Muscle of leg (tissue), 16 donors: Measurements from ENCODE around the gene IGFL4. TPM values are rescaled to one million over a fixed set of nuclear protein-coding genes. Genes with fewer than 3 reads are reported as not detected.

Experiments
- DNase-seq: peaks from one replicate; pipeline ENCODE4 v3.0.0; 2013
- H3K27ac ChIP-seq: one replicate; pipeline ENCODE4 v1.5.1; 2013; ENCODE audit warnings: mild to moderate bottlenecking, low read length, control low read depth
- H3K27me3 ChIP-seq: one replicate; pipeline ENCODE4 v1.6.1; 2013; ENCODE audit warnings: low read length; ENCODE audit not compliant: control insufficient read depth, insufficient read depth
- H3K36me3 ChIP-seq: one replicate; pipeline ENCODE4 v1.6.1; 2013; ENCODE audit warnings: low read length; ENCODE audit not compliant: control insufficient read depth, insufficient read depth
- H3K4me1 ChIP-seq: one replicate; pipeline ENCODE4 v1.6.1; 2013; ENCODE audit warnings: low read length; ENCODE audit not compliant: control insufficient read depth, insufficient read depth
- H3K4me3 ChIP-seq: one replicate; pipeline ENCODE4 v1.5.1; 2013; ENCODE audit warnings: low read length, control low read depth
- H3K9me3 ChIP-seq: replicated peaks from 2 replicates; pipeline ENCODE4 v1.6.1; 2013; ENCODE audit warnings: low read depth, low read length; ENCODE audit not compliant: control insufficient read depth
- WGBS: methylation state at CpG from one replicate; pipeline ENCODE4 v1.1.5; 2013; ENCODE audit warnings: missing lambda C conversion rate; ENCODE audit not compliant: insufficient coverage; 5-methylcytosine and 5-hydroxymethylcytosine counted together
- long read RNA-seq, 11 donors: transcript quantifications; one replicate each; lab custom pipeline, GENCODE V29; 2026
- polyA plus RNA-seq, 8 donors: library from polyadenylated mRNA; unstranded; fragments of 120-200 nt; gene quantifications; one replicate each; pipeline versions ENCODE4 v1.2.1 to v1.2.3, GENCODE V29; 2013; ENCODE audit warnings: inconsistent platforms in 1 of 8, low replicate concordance in 1 of 8; ENCODE audit not compliant: insufficient read length in 8 of 8, insufficient read depth in 1 of 8
- total RNA-seq: library from RNA; stranded (reverse); fragments of 120-200 nt; gene quantifications from one replicate; pipeline ENCODE4 v1.2.4, GENCODE V29; 2013

The IGFL4 gene
- total RNA-seq: 1.9 TPM
- polyA plus RNA-seq: 10 to 100 TPM in 1 of 8 donors, 1 to 10 TPM in 7; 1.2 to 11.3 (median 2.9) TPM
- long read RNA-seq, donor 1: 0 reads
- long read RNA-seq, donor 2: 0 reads
- long read RNA-seq, donor 3, partial matches to known transcripts: 0 of 1 reads
- long read RNA-seq, donor 3, other reads (novel, unspliced or antisense): 0 of 1 reads
- long read RNA-seq, donor 4: 0 reads
- long read RNA-seq, donor 5, partial matches to known transcripts: 0 of 1 reads
- long read RNA-seq, donor 5, other reads (novel, unspliced or antisense): 0 of 1 reads
- long read RNA-seq, donor 6, partial matches to known transcripts: 0 of 3 reads
- long read RNA-seq, donor 6, other reads (novel, unspliced or antisense): 0 of 3 reads
- long read RNA-seq, donor 7, partial matches to known transcripts: 0 of 1 reads
- long read RNA-seq, donor 7, other reads (novel, unspliced or antisense): 0 of 1 reads
- long read RNA-seq, donor 8, partial matches to known transcripts: 0 of 1 reads
- long read RNA-seq, donor 8, other reads (novel, unspliced or antisense): 0 of 1 reads
- long read RNA-seq, donor 9: 0 reads
- long read RNA-seq, donor 10, partial matches to known transcripts: 0 of 1 reads
- long read RNA-seq, donor 10, other reads (novel, unspliced or antisense): 0 of 1 reads
- long read RNA-seq, donor 11: 0 reads

DNA sequence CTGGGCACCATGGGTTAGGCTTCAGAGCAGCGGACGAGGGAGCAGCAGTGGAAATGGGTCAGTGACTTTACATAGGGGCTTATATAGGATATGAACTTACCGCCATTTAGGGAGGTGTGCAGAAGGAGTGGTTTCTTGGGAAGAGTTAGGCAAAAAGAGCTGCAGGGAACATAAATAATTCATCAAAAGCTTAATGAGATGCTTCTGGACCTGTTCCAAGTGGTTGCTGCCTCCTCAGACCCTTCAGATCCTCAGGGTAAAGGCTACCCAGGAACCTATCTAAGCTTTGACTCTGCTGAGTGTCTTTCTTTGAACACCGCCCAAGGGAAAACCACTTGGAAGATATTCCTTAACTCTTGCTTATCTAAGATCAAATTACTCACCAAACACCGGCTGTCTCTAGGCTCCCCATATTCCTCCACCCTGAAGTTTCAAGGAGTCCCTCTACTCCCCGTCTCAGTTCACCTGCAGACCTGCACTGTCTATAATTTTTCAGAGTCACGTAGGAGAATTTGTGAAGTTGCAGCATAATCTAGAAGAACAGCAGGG, at the start of gene IGFL4:
TSS of gene IGFL4 (minus strand) at position 51 of the 549 bp plus-strand sequence. CDS start at position 11, 40 bp downstream.
- H3K4me3 ChIP-seq: no peak within 1 kb of the TSS
- peaks cover 27% of the 10 kb centered on the region for H3K4me1 ChIP-seq
- peaks cover 3% of the 10 kb centered on the region for H3K27me3 ChIP-seq
- H3K9me3 ChIP-seq: no peaks in the 10 kb centered on the region
- H3K27ac ChIP-seq: peak within 1 kb of the TSS; percentile 1
- no peak for DNase-seq
- WGBS: 54% methylated on average over 5 of the region's 7 CpGs
- no peaks in the 10 kb centered on the region for H3K36me3 ChIP-seq

DNA sequence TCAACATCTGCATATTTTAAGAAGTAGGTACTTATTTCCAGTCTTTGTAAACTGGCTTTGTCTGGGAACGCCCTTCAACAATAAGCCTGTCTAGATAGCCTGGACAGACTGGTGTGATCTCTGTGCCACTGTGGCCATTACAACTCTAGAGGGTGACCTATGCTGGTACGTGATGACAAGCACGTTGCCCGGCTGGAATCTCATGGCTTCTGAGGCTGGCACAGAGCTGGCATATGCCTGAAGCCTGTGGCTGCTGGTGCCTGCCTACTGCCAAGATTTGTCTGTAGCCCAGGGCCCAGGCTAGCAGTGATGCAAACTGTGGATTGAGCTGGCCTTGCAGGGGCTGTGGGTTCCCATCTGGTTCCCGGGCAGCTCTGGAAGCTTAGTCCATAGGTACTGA, 49.6 kb upstream of the IGFL4 start:
- WGBS: 81% methylated on average over 5 of the region's 5 CpGs
- H3K4me1 ChIP-seq: no peaks in the 10 kb centered on the region
- H3K4me3 ChIP-seq: no peak overlapping the region
- peaks cover 2% of the 10 kb centered on the region for H3K9me3 ChIP-seq
- H3K36me3 ChIP-seq: no peaks in the 10 kb centered on the region
- DNase-seq: no peak
- H3K27ac ChIP-seq: no peak overlapping the region
- peaks cover 7% of the 10 kb centered on the region for H3K27me3 ChIP-seq

DNA sequence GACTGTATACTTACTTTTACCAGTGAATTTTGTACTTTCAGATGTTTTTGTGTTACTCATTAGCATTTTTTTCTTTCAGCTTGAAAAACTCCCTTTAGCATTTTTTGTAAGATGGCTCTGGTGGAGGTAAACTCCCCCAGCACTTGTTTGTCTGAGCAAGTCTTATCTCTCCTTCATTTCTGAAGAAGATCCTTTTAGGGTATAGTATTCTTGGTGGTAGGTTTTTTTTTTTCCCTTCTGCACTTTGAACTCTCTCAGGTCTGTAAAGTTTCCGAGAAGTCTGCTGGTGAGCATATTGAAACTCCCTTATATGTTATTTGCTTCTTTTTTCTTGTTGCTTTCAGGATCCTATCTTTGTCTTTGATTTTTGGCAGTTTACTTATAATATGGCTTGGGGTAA, 48.6 kb upstream of the IGFL4 start:
- H3K36me3 ChIP-seq: no peaks in the 10 kb centered on the region
- H3K27me3 ChIP-seq: peaks cover 7% of the 10 kb centered on the region
- no CpG with 5 or more reads among the region's 1 CpG for WGBS
- no peaks in the 10 kb centered on the region for H3K4me1 ChIP-seq
- H3K27ac ChIP-seq: no peak overlapping the region
- no peak for DNase-seq
- no peak overlapping the region for H3K4me3 ChIP-seq
- peaks cover 2% of the 10 kb centered on the region for H3K9me3 ChIP-seq

DNA sequence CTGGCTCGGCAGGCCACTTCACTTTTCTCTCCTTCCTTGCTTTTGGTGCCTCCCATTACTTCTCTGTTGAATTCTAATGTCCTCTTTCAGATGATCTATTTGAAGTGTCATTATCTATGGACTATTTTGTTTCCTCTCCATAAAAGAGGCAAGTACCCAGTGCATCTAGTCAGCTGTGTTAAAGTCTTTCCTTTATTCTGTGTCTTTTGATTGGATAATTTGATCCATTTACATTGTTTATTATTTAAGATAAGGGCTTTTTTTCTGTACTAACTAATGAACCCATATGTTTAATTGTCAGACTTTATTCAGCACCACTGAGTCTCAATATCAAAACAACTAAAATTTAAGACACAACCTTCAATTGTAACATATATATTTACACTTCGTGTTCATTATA, 47.3 kb upstream of the IGFL4 start:
- H3K27me3 ChIP-seq: peaks cover 7% of the 10 kb centered on the region
- H3K4me1 ChIP-seq: no peaks in the 10 kb centered on the region
- no peak overlapping the region for H3K27ac ChIP-seq
- no CpG with 5 or more reads among the region's 2 CpGs for WGBS
- no peaks in the 10 kb centered on the region for H3K36me3 ChIP-seq
- H3K9me3 ChIP-seq: peaks cover 2% of the 10 kb centered on the region
- DNase-seq: no peak
- no peak overlapping the region for H3K4me3 ChIP-seq

DNA sequence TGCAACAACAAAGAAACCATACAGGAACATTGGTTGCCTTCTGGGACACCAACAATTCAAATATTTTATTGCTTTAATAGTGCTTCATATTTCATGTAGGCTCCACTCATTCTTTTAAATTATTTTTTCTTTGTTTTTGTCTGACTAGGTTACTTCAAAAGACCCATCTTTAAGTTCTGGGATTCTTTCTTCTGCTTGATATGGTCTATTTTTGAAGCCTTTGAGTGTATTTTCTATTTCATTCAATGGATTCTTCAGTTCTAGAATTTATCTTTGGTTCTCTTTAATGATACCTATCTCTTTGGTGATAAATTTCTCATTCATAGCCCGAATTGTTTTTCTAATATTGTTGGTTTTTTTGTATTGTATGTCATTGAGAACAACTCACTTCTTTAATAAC, 45.1 kb upstream of the IGFL4 start:
- DNase-seq: no peak
- no peak overlapping the region for H3K4me3 ChIP-seq
- H3K4me1 ChIP-seq: no peaks in the 10 kb centered on the region
- no peak overlapping the region for H3K27ac ChIP-seq
- H3K9me3 ChIP-seq: peaks cover 2% of the 10 kb centered on the region
- no peaks in the 10 kb centered on the region for H3K36me3 ChIP-seq
- H3K27me3 ChIP-seq: peaks cover 5% of the 10 kb centered on the region
- WGBS: no CpG with 5 or more reads among the region's 1 CpG

DNA sequence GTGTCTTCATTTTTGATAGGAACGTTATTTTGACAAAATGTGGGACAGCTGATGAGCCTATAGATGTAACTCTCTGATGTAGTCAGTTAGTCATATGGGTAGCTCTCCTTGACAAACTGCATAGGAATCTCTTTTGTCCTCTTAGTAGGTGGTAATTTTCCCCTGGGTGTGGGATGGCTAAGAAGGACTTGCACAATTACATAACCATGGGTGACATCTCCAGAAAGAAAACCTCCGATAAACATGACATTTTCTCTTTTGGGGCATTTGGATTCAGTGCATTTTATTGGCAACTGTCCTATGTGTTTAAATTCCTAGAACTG, 41.9 kb upstream of the IGFL4 start:
- Histone ChIP-seq H3K4me3 (no peak overlapping the region), H3K4me1 (no peaks in the 10 kb centered on the region), H3K9me3 (peaks cover 8% of the 10 kb centered on the region), H3K36me3 (no peaks in the 10 kb centered on the region), H3K27me3 (peaks cover 19% of the 10 kb centered on the region), H3K27ac (no peak overlapping the region)
- DNase-seq: no peak
- 63% methylated on average over 1 of the region's 2 CpGs for WGBS

DNA sequence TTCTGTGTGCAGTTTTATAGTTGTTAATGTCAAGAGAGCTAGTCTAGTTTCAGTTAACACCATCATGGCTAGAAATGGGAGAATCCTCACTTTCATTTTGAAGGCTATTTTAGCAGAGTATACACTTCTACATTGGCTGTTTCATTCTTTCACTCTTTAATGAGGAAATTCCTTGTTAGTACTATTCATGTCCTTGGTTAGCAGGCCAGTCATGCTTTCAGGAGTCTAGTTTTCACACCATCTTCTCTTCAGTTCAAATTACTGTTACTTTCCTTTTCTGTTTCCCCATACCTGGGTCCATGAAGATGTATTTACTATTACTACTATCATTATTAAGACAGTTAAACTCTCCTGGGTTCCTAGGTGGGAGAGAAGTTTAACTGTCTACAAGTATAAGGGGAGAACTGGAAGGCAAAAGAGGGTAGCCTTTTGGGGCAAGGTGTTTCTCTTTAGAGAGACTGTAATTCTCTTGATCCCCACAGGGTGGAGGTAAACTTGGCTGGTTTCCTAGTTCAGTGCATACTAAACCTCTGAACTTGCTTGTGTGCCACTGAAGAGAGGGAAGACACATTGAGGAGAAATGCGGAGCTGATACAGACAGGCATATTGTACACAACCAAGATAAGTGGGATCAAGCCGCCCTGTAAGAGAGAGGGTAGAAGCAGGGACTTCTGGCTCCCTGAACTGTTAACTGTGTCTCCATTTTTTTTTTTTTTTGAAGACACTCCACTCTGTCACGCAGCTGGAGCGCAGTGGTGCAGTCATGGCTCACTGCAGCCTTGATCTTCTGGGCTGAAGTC, 41.3 kb upstream of the IGFL4 start:
- Histone ChIP-seq H3K27ac (no peak overlapping the region), H3K9me3 (peaks cover 8% of the 10 kb centered on the region), H3K4me1 (peaks cover 5% of the 10 kb centered on the region), H3K36me3 (no peaks in the 10 kb centered on the region), H3K4me3 (no peak overlapping the region), H3K27me3 (peaks cover 25% of the 10 kb centered on the region)
- 44% methylated on average over 3 of the region's 4 CpGs for WGBS
- peak; percentile 11 for DNase-seq

DNA sequence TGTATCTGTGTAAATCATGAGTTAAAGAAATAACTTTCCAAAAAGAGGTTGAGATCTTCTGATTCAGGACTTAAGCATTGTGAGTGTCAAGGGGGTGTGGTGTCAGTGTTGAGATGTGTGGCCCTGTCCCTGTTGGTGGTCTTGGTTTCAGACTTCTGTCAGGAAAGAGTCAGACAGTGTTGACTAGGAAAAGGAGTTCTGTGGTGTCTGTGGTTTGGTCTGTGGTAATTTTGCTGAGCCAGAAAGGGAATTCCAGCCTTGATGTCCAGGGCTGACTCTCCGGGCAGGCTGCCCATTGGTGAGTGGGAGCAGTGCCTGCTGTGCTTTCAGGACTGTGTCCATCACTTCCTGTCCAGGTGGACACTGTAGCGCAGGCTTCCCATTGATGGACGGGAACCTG, 39.8 kb upstream of the IGFL4 start:
- WGBS: 67% methylated on average over 1 of the region's 3 CpGs

DNA sequence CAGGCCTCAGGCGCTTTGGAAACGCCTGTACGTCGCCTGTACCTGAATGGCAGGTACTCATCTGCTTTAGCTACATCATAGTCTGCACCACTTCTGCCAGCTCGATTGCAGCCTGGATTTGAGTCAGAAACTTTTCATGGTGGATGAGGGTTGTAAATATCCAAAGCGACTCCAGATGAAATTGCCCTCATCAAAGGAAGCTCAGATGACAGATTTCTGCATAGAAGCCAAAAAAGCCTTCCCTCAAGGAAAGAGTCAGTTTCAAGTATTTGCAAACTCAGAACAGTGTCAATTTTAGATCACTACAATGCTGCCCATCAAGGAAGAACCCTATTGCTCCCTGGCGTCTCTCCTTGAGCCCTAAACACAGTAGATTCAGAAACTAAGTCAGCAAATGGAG, 38.8 kb upstream of the IGFL4 start:
- peaks cover 7% of the 10 kb centered on the region for H3K9me3 ChIP-seq
- no peak overlapping the region for H3K27ac ChIP-seq
- H3K27me3 ChIP-seq: peaks cover 36% of the 10 kb centered on the region
- no CpG with 5 or more reads among the region's 7 CpGs for WGBS
- DNase-seq: no peak
- H3K36me3 ChIP-seq: no peaks in the 10 kb centered on the region
- no peak overlapping the region for H3K4me3 ChIP-seq
- H3K4me1 ChIP-seq: peaks cover 7% of the 10 kb centered on the region

More for the DNA sequence above, 39.8 kb upstream of the IGFL4 start:
- peaks cover 36% of the 10 kb centered on the region for H3K27me3 ChIP-seq
- no peak overlapping the region for H3K4me3 ChIP-seq
- peaks cover 7% of the 10 kb centered on the region for H3K9me3 ChIP-seq
- DNase-seq: no peak
- no peak overlapping the region for H3K27ac ChIP-seq
- peaks cover 7% of the 10 kb centered on the region for H3K4me1 ChIP-seq
- H3K36me3 ChIP-seq: no peaks in the 10 kb centered on the region
